Smooth muscle cell of the brain vasculature (primary cell): ENCODE data around the gene MNX1.

ENCODE experiments used
- DNase-seq: peaks from one replicate; pipeline ENCODE4 v3.0.0-alpha.2; 2012; ENCODE audit warnings: low read depth, low spot score

MNX1 gene

GRCh38 chr7:157032644-157033482 lies 22.4 kb upstream of the MNX1 start:
- DNase-seq = no peak

DNA sequence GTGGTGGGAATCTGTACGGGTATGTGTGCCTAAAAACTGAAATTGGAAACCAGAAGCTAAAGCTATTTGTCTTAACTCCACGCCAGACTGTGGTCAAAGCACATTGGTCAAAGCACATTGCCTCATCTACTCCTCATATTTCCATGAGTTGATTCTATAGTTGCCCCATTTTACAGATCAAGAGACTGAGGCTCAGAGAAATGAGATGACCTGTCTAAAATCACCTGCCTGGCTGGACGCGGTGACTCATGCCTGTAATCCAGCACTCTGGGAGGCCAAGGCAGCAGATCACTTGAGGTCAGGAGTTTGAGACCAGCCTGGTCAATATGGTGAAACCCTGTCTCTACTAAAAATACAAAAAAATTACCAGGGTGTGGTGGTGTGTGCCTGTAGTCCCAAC lies 21.7 kb upstream of the MNX1 start:
- no peak for DNase-seq

DNA sequence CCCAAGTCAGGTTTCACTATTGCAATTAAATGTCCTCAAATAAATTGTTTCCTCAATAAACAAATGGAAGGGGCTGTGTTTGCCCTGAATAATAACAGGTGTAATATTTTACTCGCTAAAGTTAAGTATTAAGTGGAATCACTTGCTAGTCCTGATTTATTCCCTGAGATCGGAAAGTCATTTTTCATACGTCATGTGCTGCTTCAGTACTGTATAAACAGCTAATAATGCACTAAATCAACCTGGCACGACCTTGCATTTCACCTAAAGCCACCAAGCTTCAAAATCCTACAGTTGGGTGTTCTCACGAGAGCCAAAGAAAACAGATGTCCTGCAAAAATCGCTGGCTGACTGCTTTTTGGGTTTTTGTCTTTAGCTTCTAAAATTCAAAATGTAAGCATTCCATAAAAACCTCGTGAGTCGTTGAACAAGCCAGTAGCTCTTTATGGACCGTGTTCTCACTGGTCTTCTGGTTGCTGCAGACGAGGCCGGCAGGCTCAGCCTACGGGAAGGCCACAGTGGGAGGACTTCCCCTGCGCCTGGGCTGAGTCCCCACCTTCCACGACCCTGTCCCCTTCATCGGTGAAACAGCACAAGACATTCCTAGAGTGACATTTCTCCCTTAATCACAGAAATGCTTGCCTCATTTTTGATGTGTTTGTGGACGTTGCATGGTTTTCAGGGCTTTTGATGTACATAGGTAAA lies 17.9 kb upstream of the MNX1 start:
- no peak for DNase-seq

DNA sequence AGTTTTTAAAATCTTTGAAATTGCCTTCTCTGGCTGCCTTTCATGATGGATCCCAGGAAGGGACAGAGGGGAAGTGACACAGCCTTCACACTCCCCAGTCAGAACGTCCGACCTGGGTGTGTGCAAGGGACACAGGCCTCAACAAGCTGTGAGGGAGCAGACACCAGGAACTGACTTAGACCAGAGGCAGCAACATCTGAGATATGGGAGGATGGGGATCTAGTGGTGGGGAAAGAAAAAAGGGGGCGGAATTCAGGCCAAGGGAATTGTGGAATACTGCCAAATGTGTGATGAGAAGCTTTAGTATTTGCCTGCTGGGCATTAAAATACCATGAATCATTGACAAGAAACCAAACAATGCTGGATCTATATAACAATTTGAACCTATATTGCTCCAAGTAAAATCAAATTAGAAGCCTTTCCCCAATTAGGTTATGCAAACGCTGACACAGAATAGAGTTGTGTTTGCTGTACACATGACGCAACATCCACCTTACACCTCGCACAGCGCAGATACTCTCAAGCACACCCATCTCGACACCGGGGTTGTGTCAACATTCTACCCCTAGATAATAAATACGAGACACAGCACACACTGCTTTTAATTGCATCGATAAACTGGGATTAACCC lies 17.2 kb upstream of the MNX1 start:
- DNase-seq = no peak

DNA sequence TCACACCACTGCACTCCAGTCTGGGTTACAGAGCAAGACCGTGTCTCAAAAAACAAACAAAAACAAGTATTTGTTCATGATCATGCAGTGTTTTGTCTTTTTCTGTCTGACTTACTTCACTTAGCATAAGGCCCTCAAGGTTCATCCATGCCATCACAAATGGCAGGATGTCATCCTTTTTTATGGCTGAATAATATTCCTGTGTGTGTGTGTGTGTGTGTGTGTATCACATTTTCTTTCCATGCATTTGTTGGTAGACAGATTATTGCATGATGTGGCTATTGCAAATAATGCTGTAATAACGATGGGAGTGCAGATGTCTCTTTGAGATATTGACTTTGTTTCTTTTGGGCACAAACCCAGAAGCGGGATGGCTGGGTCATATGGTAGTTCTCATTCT lies 14.3 kb upstream of the MNX1 start:
- DNase-seq = no peak

DNA sequence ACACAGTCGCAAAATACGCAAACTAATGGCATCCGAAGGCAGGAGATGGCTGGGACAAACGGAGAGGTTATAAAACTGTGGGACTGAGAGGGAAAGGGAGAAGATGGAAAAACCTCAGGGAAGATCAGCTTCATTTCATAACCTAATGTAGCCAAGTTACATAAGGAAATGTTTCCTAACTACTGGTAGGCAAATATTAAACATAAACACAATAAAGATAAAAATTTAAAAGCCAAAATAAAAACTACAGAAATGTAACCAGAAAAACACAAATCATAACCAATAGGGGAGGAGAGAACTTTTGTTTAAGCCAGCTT lies 13.1 kb upstream of the MNX1 start:
- DNase-seq = no peak

- no peak for DNase-seq
Observed at GRCh38 chr7:157022681-157023588, 12.5 kb upstream of the MNX1 start.

DNA sequence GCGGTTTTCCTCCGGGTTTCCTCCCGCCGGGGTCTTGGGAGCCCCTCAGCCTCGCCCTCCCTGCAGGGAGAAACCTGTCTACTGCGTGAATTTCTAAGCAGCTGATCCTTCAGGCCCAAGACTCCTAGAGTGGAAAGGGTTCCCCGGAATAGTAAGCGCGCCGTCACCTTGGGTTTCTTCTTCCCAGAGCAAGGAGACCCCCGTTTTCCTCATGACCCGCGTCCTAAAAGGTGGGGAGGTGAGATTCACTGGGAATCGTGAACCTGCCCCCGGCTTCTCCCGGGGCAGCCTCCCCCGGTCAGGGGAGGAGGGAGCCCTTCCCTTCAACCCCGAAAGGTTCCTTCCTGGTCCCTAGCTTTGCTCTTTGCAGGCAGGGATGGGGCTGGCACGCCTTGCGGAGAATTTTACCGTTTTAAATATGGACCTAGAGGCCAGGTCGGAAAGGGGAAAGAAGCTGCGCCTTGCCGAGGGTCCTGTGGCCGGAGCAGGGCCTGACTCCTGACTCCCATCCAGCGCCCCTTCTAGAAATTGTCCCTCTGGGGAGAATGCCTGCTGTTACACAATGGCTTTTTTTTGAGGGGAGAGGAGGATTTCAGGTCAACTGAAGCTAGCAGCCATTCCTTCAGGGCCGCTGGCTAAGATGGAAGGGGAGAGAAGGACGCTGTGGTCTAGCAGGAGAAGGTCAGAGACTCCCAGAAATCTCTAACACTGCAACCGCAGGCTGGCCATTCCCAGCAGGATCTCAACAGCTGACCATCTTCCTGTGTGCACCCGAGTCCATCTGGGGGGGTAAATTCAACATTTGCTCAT lies 11.6 kb upstream of the MNX1 start:
- no peak for DNase-seq

GRCh38 chr7:157021071-157021870 lies 10.8 kb upstream of the MNX1 start:
- DNase-seq = no peak

- DNase-seq = no peak
Observed at GRCh38 chr7:157020514-157021070, 10.1 kb upstream of the MNX1 start.

DNA sequence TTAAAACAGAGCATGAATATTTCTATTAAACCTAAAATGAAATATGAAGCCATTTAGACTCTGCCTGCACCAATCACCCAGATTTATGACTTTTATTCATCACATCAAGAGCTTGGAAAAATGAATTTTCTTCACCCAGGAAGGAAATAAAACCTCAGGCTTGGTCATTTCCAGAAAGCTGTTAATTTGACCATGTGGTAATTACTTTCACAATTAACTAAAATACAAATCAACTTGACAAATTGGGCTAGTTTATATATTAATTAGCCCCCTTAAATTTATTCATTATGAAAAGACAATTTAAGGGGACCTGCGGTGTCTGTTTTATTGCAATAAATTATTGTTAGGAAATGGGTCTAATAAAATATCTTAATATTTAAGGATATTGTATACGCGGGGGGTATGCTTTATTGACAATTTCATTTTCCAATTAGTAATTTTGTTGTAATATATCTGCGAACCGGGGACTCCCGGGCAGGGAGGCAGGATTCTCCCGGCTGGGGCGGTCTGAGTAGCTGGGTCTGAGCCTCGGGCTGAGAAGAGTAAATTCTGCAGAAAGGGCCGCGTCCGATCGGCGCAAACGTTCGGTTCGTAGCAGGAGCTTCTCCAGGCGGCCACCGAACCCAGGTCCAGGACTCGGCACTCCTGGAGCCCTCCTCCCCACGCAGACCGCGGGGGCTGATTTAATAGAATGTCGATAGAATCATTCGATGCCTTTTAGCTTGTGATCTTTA lies 9.4 kb upstream of the MNX1 start:
- DNase-seq = no peak

DNA sequence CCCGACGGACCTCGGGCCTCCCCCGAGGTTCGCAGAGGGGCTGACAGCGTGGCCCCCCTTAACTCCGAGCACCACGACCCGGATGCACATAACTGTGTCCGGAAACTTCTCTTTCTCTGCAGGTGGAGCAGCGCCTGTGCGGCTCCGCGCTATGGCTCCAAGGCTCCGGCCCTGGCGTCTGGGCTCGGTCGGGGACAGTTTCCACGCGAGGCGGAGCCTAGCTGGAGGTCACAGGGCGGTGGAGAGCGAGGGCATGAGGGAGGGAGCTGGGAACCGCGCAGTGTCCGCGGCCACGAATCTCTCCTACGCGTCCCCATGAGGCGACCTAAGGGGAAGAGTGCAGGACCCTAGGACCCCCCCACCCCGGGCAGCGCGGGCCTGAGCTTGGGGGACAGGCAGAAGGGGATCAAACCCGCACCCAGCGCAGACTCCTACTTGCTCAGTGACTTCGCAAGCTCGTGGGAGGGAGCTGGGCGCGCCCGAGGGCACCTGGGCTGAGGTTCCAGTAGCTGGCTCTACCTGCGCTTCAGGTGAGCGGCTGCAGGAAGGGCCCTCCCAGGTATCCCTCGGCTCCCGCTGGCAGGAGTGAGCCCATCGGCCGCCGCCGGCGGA lies 8.6 kb upstream of the MNX1 start:
- DNase-seq = no peak

GRCh38 chr7:157018328-157018996 lies 8.0 kb upstream of the MNX1 start:
- DNase-seq = no peak

DNA sequence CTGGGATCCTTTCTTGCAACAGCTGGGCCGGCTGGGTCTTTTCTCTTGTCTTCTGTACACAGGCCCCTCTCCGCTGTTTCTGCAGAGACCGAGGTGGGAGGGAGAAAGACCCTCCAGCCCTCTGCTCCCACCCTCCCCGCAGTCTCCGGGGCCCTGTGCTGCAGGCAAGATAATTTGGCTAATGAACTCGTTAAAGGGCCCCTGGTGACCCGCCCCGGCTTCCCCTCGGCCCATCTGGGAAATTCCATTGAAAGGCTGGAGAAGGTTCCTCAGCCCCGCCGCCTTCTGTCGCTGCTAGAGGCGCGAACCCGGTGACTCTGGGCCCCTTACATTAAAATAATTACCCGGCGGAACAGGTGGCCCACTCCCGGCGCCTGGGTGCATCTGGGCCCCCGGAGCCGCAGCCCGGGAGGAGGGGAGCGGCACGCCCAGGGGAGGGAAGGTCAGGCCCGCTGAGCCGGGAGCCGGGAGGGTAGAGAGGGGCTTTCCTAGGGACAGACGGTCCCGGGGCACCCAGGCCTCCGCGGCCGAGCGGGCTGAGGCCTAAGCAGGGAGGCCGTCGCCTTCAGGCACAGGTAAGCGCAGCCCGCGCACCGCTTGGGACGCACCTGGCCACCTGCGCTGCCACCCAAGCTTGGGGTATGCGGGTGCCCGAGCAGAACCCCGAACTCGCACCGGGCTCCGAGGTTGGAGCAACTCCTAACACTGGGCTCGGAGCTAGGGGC lies 7.3 kb upstream of the MNX1 start:
- no peak for DNase-seq

DNA sequence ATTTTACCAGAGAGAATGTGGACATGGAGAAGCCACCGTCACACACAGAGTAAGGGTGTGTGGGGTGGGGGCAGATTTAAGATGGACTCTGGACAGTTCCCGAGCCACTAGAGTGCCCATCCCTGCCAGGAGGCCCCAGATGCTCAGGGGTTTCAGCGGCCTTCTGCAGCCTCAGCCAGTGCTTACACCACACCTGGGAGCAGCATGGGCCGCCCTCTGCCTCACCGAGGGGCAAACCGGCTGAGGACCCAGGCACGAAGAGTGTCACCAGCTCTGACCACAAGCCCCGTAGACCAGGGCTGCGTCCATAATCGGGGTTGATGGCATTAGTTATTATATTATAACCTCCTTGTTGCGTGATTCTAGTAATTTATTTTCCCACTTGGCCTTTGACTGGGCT lies 6.7 kb upstream of the MNX1 start:
- no peak for DNase-seq

GRCh38 chr7:157016352-157017041 lies 6.0 kb upstream of the MNX1 start:
- DNase-seq = no peak

- DNase-seq = no peak
Observed at GRCh38 chr7:157016024-157016351, 5.5 kb upstream of the MNX1 start.
